B cell (primary cell): ENCODE measurements around the gene SSBP2.

Experiments
- CTCF ChIP-seq: fragments of 200-600 bp; IDR thresholded peaks from one replicate; pipeline ENCODE4 v1.8.0; 2022; ENCODE audit warnings: antibody characterized with exemption, mild to moderate bottlenecking
- EZH2 ChIP-seq: IDR thresholded peaks from 2 replicates; pipeline ENCODE4 v1.6.1; 2012; ENCODE audit warnings: borderline replicate concordance, low read depth, mild to moderate bottlenecking, moderate library complexity, low read length; ENCODE audit not compliant: insufficient read depth, poor library complexity, severe bottlenecking

GRCh38 chr5:81638471-81638870 is 112.4 kb downstream of the SSBP2 start:
- TF ChIP-seq CTCF (no peak), EZH2 (no peak)
